Measurements from ENCODE around the gene AOX1. TPM values are rescaled to one million over a fixed set of nuclear protein-coding genes. Genes with fewer than 3 reads are reported as not detected.

Gene AOX1
- total RNA-seq, 1 experiment from 2014 or later = 0.71 TPM

DNA sequence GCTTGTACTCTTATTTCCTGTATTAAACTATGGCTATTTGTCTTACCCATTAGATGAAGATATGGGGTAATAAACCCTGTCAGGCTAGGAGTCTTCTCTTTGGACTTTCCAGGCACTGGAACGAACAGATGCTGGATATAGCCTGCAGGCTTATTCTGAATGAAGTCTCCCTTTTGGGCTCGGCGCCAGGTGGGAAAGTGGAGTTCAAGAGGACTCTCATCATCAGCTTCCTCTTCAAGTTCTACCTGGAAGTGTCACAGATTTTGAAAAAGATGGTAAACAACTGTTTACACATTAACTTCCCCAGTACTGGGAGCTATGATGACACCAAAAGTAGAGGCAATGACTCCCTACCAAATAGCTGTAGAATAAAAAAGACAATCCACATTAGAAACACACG, 27.9 kb downstream of the AOX1 start:
- Histone ChIP-seq H3K9me2 (ENCODE audit: insufficient read depth) (no peaks in the 10 kb centered on the region), H3K4me3 (replicated peaks in 1 of 2; ENCODE audit: low read depth in 1 of 2, low read length in 2 of 2) (no peak overlapping the region), H3K9me3 (ENCODE audit: control insufficient read depth in 1 of 2, insufficient read depth in 1 of 2, low read depth in 1 of 2, low read length in 2 of 2) (no peaks in the 10 kb centered on the region), H3K9ac (ENCODE audit: low read length) (no peak overlapping the region), H3K27ac (ENCODE audit: low read depth, low read length) (no peak overlapping the region), H3K79me2 (ENCODE audit: insufficient read depth, low read length) (no peaks in the 10 kb centered on the region), H3K4me2 (ENCODE audit: low read length) (no peak overlapping the region), H3K27me3 (ENCODE audit: insufficient read depth, low read length) (no peaks in the 10 kb centered on the region), H3K36me3 (ENCODE audit: control insufficient read depth in 1 of 2, insufficient read depth in 2 of 2, low read length in 2 of 2) (no peaks in the 10 kb centered on the region), H4K20me1 (ENCODE audit: insufficient read depth) (no peaks in the 10 kb centered on the region), H2AFZ (ENCODE audit: low read depth, low read length, poor library complexity, severe bottlenecking) (no peak overlapping the region), H3K4me1 (ENCODE audit: control insufficient read depth in 1 of 2, insufficient read depth in 2 of 2, low read length in 2 of 2) (peaks cover 2 to 19% of the 10 kb centered on the region in 2 experiments; a peak in 3 of 4 replicates)
- RAD21 ChIA-PET (ENCODE audit: low non-redundant PET in 1 of 2, low total read pairs in 2 of 2, uncharacterized antibody in 2 of 2, unreplicated experiment in 2 of 2) = no interaction called here
- DNase-seq (ENCODE audit: low read depth, low spot score) = no peak
- ATAC-seq = no peak
- CTCF ChIA-PET = no interaction called here
- no TSS peak for BruUV-seq (replicated peaks)
- intact Hi-C loops (cut with micrococcal nuclease) = no loop called here
- TF ChIP-seq SRF (IDR thresholded peaks at IDR 0.05; ENCODE audit: low read depth) = no peak
- no peak for TF ChIP-seq ZNF274 (IDR thresholded peaks at IDR 0.05; ENCODE audit: low read depth, low read length)
- TF ChIP-seq RAD21 (IDR thresholded peaks at IDR 0.05; ENCODE audit: low read depth) = no peak
- no peak for TF ChIP-seq EZH2 (IDR thresholded peaks at IDR 0.05)
- TF ChIP-seq CEBPB (IDR thresholded peaks at IDR 0.05; ENCODE audit: low read depth) = no peak
- no peak for TF ChIP-seq ZFX (IDR thresholded peaks at IDR 0.05)
- POLR2A ChIA-PET = no interaction called here

DNA sequence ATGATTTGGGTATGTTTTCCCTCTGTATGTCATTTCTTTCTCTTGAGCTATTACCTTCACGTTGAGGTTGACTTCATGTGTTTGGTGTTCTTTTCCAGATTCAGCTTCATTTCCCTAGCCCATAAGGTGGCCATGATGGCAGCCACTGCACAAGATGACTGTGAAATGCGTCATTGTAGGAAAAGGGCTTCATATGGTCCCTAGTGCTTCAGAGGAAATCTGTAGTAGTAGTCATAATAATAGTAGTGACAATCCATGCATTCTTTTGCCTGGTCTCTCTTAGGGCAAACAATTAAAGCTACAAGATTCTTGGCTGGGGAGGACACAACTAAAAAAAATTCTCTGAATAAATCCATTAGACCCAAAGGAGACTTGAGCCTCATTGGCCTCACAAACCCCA, 28.4 kb downstream of the AOX1 start:
- ChIA-PET POLR2A (no interaction called here), RAD21 (ENCODE audit: low non-redundant PET in 1 of 2, low total read pairs in 2 of 2, uncharacterized antibody in 2 of 2, unreplicated experiment in 2 of 2) (no interaction called here), CTCF (no interaction called here)
- no peak for TF ChIP-seq CBX3 (IDR thresholded peaks at IDR 0.05; ENCODE audit: low read depth)
- no peak for TF ChIP-seq POLR2A (IDR thresholded peaks at IDR 0.05; ENCODE audit: borderline replicate concordance, extremely low read depth, insufficient read depth, insufficient read length)
- TF ChIP-seq, protein P1, sequence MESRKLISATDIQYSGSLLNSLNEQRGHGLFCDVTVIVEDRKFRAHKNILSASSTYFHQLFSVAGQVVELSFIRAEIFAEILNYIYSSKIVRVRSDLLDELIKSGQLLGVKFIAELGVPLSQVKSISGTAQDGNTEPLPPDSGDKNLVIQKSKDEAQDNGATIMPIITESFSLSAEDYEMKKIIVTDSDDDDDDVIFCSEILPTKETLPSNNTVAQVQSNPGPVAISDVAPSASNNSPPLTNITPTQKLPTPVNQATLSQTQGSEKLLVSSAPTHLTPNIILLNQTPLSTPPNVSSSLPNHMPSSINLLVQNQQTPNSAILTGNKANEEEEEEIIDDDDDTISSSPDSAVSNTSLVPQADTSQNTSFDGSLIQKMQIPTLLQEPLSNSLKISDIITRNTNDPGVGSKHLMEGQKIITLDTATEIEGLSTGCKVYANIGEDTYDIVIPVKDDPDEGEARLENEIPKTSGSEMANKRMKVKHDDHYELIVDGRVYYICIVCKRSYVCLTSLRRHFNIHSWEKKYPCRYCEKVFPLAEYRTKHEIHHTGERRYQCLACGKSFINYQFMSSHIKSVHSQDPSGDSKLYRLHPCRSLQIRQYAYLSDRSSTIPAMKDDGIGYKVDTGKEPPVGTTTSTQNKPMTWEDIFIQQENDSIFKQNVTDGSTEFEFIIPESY (IDR thresholded peaks at IDR 0.05; ENCODE audit: extremely low read depth, insufficient replicate concordance, low read length) = no peak
- TF ChIP-seq CEBPB (IDR thresholded peaks at IDR 0.05; ENCODE audit: low read depth) = no peak
- TF ChIP-seq ELF1 (IDR thresholded peaks at IDR 0.05; ENCODE audit: borderline replicate concordance, low read depth) = no peak
- no peak for TF ChIP-seq SRF (IDR thresholded peaks at IDR 0.05; ENCODE audit: low read depth)
- no peak for TF ChIP-seq EGR1 (IDR thresholded peaks at IDR 0.05; ENCODE audit: low read depth)
- no peak for TF ChIP-seq POLR2AphosphoS5 (IDR thresholded peaks at IDR 0.05; ENCODE audit: low read depth, low read length)
- no peak for TF ChIP-seq TCF7L2 (IDR thresholded peaks at IDR 0.05; ENCODE audit: borderline replicate concordance, extremely low read depth, insufficient read depth, insufficient read length)
- no peak for TF ChIP-seq RAD21 (IDR thresholded peaks at IDR 0.05; ENCODE audit: low read depth)
- no peak for TF ChIP-seq SP1 (IDR thresholded peaks at IDR 0.05; ENCODE audit: low read depth)
- Histone ChIP-seq H3K9me3 (ENCODE audit: control insufficient read depth in 1 of 2, insufficient read depth in 1 of 2, low read depth in 1 of 2, low read length in 2 of 2) (no peaks in the 10 kb centered on the region), H3K9me2 (ENCODE audit: insufficient read depth) (no peaks in the 10 kb centered on the region), H3K27me3 (ENCODE audit: insufficient read depth, low read length) (no peaks in the 10 kb centered on the region), H4K20me1 (ENCODE audit: insufficient read depth) (no peaks in the 10 kb centered on the region), H3K9ac (ENCODE audit: low read length) (no peak overlapping the region), H3K4me1 (ENCODE audit: control insufficient read depth in 1 of 2, insufficient read depth in 2 of 2, low read length in 2 of 2) (peaks cover 0 to 13% of the 10 kb centered on the region in 2 experiments; a peak in 3 of 4 replicates), H3K79me2 (ENCODE audit: insufficient read depth, low read length) (no peaks in the 10 kb centered on the region), H3K4me3 (replicated peaks in 1 of 2; ENCODE audit: low read depth in 1 of 2, low read length in 2 of 2) (no peak overlapping the region), H3K36me3 (ENCODE audit: control insufficient read depth in 1 of 2, insufficient read depth in 2 of 2, low read length in 2 of 2) (no peaks in the 10 kb centered on the region), H2AFZ (ENCODE audit: low read depth, low read length, poor library complexity, severe bottlenecking) (no peak overlapping the region), H3K27ac (ENCODE audit: low read depth, low read length) (no peak overlapping the region), H3K4me2 (ENCODE audit: low read length) (no peak overlapping the region)
- BruUV-seq (replicated peaks) = no TSS peak
- DNase-seq (ENCODE audit: low read depth, low spot score) (no peak), ATAC-seq (no peak)
- intact Hi-C loops (cut with micrococcal nuclease) = no loop called here
